Ascending aorta (tissue), 2 donors: ENCODE results near the gene CABLES1. TPM values are rescaled to one million over a fixed set of nuclear protein-coding genes. Genes with fewer than 3 reads are reported as not detected.

Source experiments
- DNase-seq, 2 donors: peaks; one replicate each; pipeline ENCODE4 v3.0.0-alpha.2; 2019; ENCODE audit warnings: low spot score in 2 of 2
- H3K27ac ChIP-seq, 2 donors: fragments of 200-600 bp; sonication (generic); one replicate each; pipeline ENCODE4 v1.5.1; 2016 to 2017; ENCODE audit warnings: mild to moderate bottlenecking in 1 of 2
- H3K27me3 ChIP-seq: fragments of 200-600 bp; sonication (generic); one replicate; pipeline ENCODE4 v1.5.1; 2017
- H3K36me3 ChIP-seq, 2 donors: fragments of 200-600 bp; sonication (generic); one replicate each; pipeline ENCODE4 v1.5.1; 2016
- H3K4me1 ChIP-seq, 2 donors: fragments of 200-600 bp; sonication (generic); one replicate each; pipeline ENCODE4 v1.5.1; 2016 to 2017; ENCODE audit warnings: mild to moderate bottlenecking in 1 of 2
- H3K4me3 ChIP-seq, 2 donors: fragments of 200-600 bp; sonication (generic); one replicate each; pipeline ENCODE4 v1.5.1; 2016 to 2017; ENCODE audit warnings: mild to moderate bottlenecking in 1 of 2
- H3K9me3 ChIP-seq, 2 donors: fragments of 200-600 bp; sonication (generic); one replicate each; pipeline ENCODE4 v1.5.1; 2016
- CTCF ChIP-seq, 3 experiments: fragments of 200-600 bp in 2 of 3; fragments of 450-650 bp in 1 of 3; sonication (generic) in 2 of 3; IDR thresholded peaks; one replicate each; pipeline ENCODE4 v1.5.1; 2016 to 2019; ENCODE audit warnings: antibody characterized with exemption in 3 of 3, mild to moderate bottlenecking in 1 of 3, moderate library complexity in 1 of 3
- intact Hi-C: fragments of 100-400 bp; cut with DNase I; formaldehyde crosslinking; loops from one replicate; pipeline ENCODE4 v1.15.1; 2023
- total RNA-seq: library from RNA; depleted of rRNA; stranded (reverse); fragments of >200 nt; gene quantifications from one replicate; pipeline ENCODE4 v1.1.0, GENCODE V29; 2016

CABLES1 gene
- total RNA-seq, 1 donor from 2014 or later, result 5.4 TPM

- no peak for DNase-seq
- intact Hi-C loops, result no loop called here
- Histone ChIP-seq H3K36me3 (no peaks in the 10 kb centered on the region), H3K9me3 (no peaks in the 10 kb centered on the region), H3K27ac (no peak overlapping the region), H3K27me3 (no peaks in the 10 kb centered on the region), H3K4me1 (peaks cover 0 to 2% of the 10 kb centered on the region in 2 donors), H3K4me3 (no peak overlapping the region)
- TF ChIP-seq CTCF (IDR thresholded peaks at IDR 0.05), result no peak
These were observed 27.2 kb downstream of the CABLES1 start for GRCh38 chr18:23162473-23162872.

DNA sequence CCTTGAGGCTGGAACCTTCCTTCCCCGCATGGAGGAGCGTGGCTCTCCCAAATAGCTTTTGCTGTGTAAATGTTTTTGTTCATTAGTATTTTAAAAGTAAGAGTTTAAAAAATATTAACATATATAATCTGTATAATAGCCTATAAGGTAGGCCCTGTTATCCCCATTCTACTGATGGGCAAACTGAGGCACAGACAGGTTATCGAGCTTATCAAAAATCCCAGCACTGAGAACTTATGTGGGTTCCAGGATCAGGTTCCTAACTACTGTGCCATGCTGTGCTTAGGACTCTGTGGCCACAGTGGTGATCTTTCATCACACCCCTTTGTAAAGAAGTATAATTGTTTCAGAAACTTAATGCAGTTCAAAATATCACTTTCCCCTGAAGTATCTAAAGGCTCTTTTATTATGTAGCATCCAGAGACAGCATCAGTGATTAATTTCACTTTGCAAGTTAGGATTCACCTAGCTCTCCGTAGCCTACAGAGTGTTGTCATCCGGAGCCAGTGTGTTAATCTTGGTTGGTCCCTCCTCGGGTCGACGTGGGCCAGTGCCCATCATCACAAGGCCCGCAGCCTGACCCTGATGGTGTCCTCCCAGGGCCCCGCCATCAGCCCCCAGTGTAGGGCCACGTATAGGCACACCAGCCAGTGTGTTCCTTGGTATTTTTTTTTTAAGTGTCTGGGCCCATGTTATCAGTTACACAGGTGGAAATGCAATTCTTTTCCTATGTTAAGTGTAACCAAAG, 28.7 kb downstream of the CABLES1 start:
- H3K4me1 ChIP-seq, result peaks cover 0 to 5% of the 10 kb centered on the region in 2 donors
- intact Hi-C loops, result no loop called here
- H3K4me3 ChIP-seq, result no peak overlapping the region
- no peak for TF ChIP-seq CTCF (IDR thresholded peaks at IDR 0.05)
- no peaks in the 10 kb centered on the region for H3K27me3 ChIP-seq
- no peak overlapping the region for H3K27ac ChIP-seq
- DNase-seq, result no peak
- no peaks in the 10 kb centered on the region for H3K9me3 ChIP-seq
- H3K36me3 ChIP-seq, result no peaks in the 10 kb centered on the region

GRCh38 chr18:23165271-23166068, 30.2 kb downstream of the CABLES1 start:
- TF ChIP-seq CTCF (IDR thresholded peaks at IDR 0.05), result no peak
- H3K36me3 ChIP-seq, result no peaks in the 10 kb centered on the region
- peaks cover 0 to 5% of the 10 kb centered on the region in 2 donors for H3K4me1 ChIP-seq
- H3K9me3 ChIP-seq, result no peaks in the 10 kb centered on the region
- no peak overlapping the region for H3K27ac ChIP-seq
- no peaks in the 10 kb centered on the region for H3K27me3 ChIP-seq
- no peak overlapping the region for H3K4me3 ChIP-seq
- intact Hi-C loops, result no loop called here
- no peak for DNase-seq

GRCh38 chr18:23166891-23167541, 31.7 kb downstream of the CABLES1 start:
- no peak for TF ChIP-seq CTCF (IDR thresholded peaks at IDR 0.05)
- H3K4me1 ChIP-seq, result peaks cover 0 to 5% of the 10 kb centered on the region in 2 donors
- H3K9me3 ChIP-seq, result no peaks in the 10 kb centered on the region
- intact Hi-C loops, result no loop called here
- no peak for DNase-seq
- no peaks in the 10 kb centered on the region for H3K27me3 ChIP-seq
- H3K27ac ChIP-seq, result no peak overlapping the region
- no peak overlapping the region for H3K4me3 ChIP-seq
- H3K36me3 ChIP-seq, result no peaks in the 10 kb centered on the region

GRCh38 chr18:23169673-23170044, 34.4 kb downstream of the CABLES1 start:
- no peak overlapping the region for H3K27ac ChIP-seq

More at GRCh38 chr18:23169673-23170044, 34.4 kb downstream of the CABLES1 start:
- Histone ChIP-seq H3K4me1 (peaks cover 0 to 5% of the 10 kb centered on the region in 2 donors), H3K4me3 (no peak overlapping the region), H3K36me3 (no peaks in the 10 kb centered on the region), H3K9me3 (no peaks in the 10 kb centered on the region), H3K27me3 (no peaks in the 10 kb centered on the region)
- no peak for TF ChIP-seq CTCF (IDR thresholded peaks at IDR 0.05)
- DNase-seq, result no peak
- intact Hi-C loops, result no loop called here
